CD4-positive, alpha-beta T cell treated with Interleukin-2 at 100 ng/mL for 4 hours (primary cell): ENCODE data around the gene CDC6.

ENCODE experiments used
- DNase-seq: peaks from one replicate; pipeline ENCODE4 v3.0.0-alpha.2; 2020; ENCODE audit warnings: low spot score

CDC6 gene

GRCh38 chr17:40287494-40288369 is at the start of gene CDC6:
Gene CDC6 (plus strand): TSS chr17:40287879. CDS start chr17:40289421, 1,542 bp downstream.
- DNase-seq, result peak; percentile 99

GRCh38 chr17:40241252-40241834 is 46.3 kb upstream of the CDC6 start:
- no peak for DNase-seq

- DNase-seq, result no peak
Measured at GRCh38 chr17:40242774-40243173, 44.9 kb upstream of the CDC6 start.

- DNase-seq, result no peak
Measured at GRCh38 chr17:40243761-40244160, 43.9 kb upstream of the CDC6 start.

GRCh38 chr17:40244255-40244654 is 43.4 kb upstream of the CDC6 start:
- no peak for DNase-seq

GRCh38 chr17:40247926-40248495 is 39.7 kb upstream of the CDC6 start:
- no peak for DNase-seq

GRCh38 chr17:40248507-40248906 is 39.2 kb upstream of the CDC6 start:
- DNase-seq, result no peak

- DNase-seq, result no peak
Measured at GRCh38 chr17:40251576-40251975, 36.1 kb upstream of the CDC6 start.

GRCh38 chr17:40253565-40253964 is 34.1 kb upstream of the CDC6 start:
- DNase-seq, result no peak

GRCh38 chr17:40259505-40259904 is 28.2 kb upstream of the CDC6 start:
- DNase-seq, result no peak

- no peak for DNase-seq
Measured at GRCh38 chr17:40260528-40260927, 27.2 kb upstream of the CDC6 start.

GRCh38 chr17:40264458-40265185 is 23.1 kb upstream of the CDC6 start:
- no peak for DNase-seq

- no peak for DNase-seq
Measured at GRCh38 chr17:40265337-40265736, 22.3 kb upstream of the CDC6 start.

GRCh38 chr17:40266882-40267281 is 20.8 kb upstream of the CDC6 start:
- DNase-seq, result no peak

- DNase-seq, result no peak
Measured at GRCh38 chr17:40268141-40268712, 19.5 kb upstream of the CDC6 start.

GRCh38 chr17:40278414-40278813 is 9.3 kb upstream of the CDC6 start:
- no peak for DNase-seq

GRCh38 chr17:40279402-40279801 is 8.3 kb upstream of the CDC6 start:
- DNase-seq, result no peak

GRCh38 chr17:40281663-40282062 is 6.0 kb upstream of the CDC6 start:
- no peak for DNase-seq

- peak; percentile 82 for DNase-seq
Measured at GRCh38 chr17:40283662-40284061, 4.0 kb upstream of the CDC6 start.

GRCh38 chr17:40284085-40284713 is 3.5 kb upstream of the CDC6 start:
- peak; percentile 14 for DNase-seq

- DNase-seq, result no peak
Measured at GRCh38 chr17:40286473-40286872, 1.2 kb upstream of the CDC6 start.

- DNase-seq, result no peak
Measured at GRCh38 chr17:40287159-40287493, 553 bp upstream of the CDC6 start.
